Stimulated activated naive CD8-positive, alpha-beta T cell treated with anti-CD3 and anti-CD28 coated beads, Interleukin-15, amount 100 ng/mL, for 72 hours (primary cell): Measurements from ENCODE around the gene TRAPPC4.
"Not testable (repeated sequence)": the region's sequence is repeated elsewhere in the genome, so short reads cannot be mapped to it uniquely, and the experiment has no call there.

Experiments used
- ATAC-seq: fragments of 150-1000 bp; cut with Tn5 transposase; 2 replicates; pipeline ENCODE4 v1.10.0; 2021; ENCODE audit warnings: mild to moderate bottlenecking, moderate library complexity
- DNase-seq, 2 donors: peaks; one replicate each; pipeline ENCODE4 v3.0.0; 2021 to 2022
- H3K27ac Mint-ChIP-seq, 2 donors: one replicate each; pipeline ENCODE4 v1.8.0; 2022; ENCODE audit warnings: mild to moderate bottlenecking in 2 of 2, mixed read lengths in 2 of 2, moderate library complexity in 2 of 2
- H3K27me3 Mint-ChIP-seq: one replicate; pipeline ENCODE4 v1.8.0; 2022; ENCODE audit warnings: mixed read lengths
- H3K4me1 Mint-ChIP-seq: one replicate; pipeline ENCODE4 v1.8.0; 2022; ENCODE audit warnings: mild to moderate bottlenecking, mixed read lengths
- H3K4me3 Mint-ChIP-seq, 2 donors: one replicate each; pipeline ENCODE4 v1.8.0; 2022; ENCODE audit warnings: mild to moderate bottlenecking in 2 of 2, mixed read lengths in 2 of 2, moderate library complexity in 1 of 2
- H3K9me3 Mint-ChIP-seq, 2 donors: one replicate each; pipeline ENCODE4 v1.8.0; 2022; ENCODE audit warnings: mixed read lengths in 2 of 2

The TRAPPC4 gene

GRCh38 chr11:118998388-118998717 is 20.2 kb upstream of the TRAPPC4 start:
- peaks cover 48% of the 10 kb centered on the region for H3K4me1 Mint-ChIP-seq
- no peaks in the 10 kb centered on the region for H3K9me3 Mint-ChIP-seq
- H3K27ac Mint-ChIP-seq: peak overlapping the region; percentile 99 to 100
- H3K4me3 Mint-ChIP-seq: peak overlapping the region; percentile 99 to 100
- no peaks in the 10 kb centered on the region for H3K27me3 Mint-ChIP-seq
- ATAC-seq (no peak), DNase-seq (no peak)

DNA sequence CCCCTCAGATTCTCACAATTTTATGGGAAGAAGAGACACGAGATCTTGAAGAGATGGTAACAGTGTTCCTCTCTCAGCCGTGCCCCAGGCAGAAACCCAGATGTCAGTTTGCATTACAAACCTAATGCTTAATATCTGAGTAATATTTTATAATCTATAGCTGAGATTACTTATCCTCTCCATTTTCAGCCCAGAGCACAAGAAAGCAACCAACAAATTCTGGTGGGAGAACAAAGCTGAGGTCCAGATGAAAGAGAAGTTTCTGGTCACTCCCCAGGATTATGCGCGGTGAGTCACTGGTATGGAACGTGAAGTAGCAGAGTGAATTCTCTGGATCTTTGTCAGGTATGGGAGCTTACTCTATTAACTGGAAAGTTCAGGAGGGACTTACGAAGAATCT is 19.7 kb upstream of the TRAPPC4 start:
- peak overlapping the region; percentile 99 to 100 for H3K27ac Mint-ChIP-seq
- H3K9me3 Mint-ChIP-seq: no peaks in the 10 kb centered on the region
- peaks cover 48% of the 10 kb centered on the region for H3K4me1 Mint-ChIP-seq
- ATAC-seq (no peak), DNase-seq (no peak)
- peak overlapping the region; percentile 99 to 100 for H3K4me3 Mint-ChIP-seq
- no peaks in the 10 kb centered on the region for H3K27me3 Mint-ChIP-seq

DNA sequence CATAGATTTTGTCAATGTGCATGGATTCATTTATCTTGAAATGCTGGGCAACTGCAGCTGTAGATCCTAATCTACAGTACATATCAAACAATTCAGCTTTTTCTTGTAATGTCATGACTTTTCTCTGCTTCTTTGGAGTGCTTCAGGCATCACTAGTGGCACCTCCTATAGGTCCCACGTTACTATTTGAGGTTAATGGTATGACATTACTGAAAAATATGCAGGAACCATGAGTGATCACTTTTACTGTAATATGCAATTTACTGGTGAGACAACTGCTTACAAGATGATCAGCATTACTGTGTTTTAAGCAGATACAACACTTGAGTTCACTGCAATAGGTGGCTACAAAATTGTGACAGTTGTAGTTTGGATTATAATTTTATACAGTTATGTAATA is 17.7 kb upstream of the TRAPPC4 start:
- Mint-ChIP-seq H3K4me3 (no peak overlapping the region), H3K27ac (no peak overlapping the region), H3K4me1 (peaks cover 45% of the 10 kb centered on the region), H3K27me3 (no peaks in the 10 kb centered on the region), H3K9me3 (no peaks in the 10 kb centered on the region)
- ATAC-seq (no peak), DNase-seq (no peak)

DNA sequence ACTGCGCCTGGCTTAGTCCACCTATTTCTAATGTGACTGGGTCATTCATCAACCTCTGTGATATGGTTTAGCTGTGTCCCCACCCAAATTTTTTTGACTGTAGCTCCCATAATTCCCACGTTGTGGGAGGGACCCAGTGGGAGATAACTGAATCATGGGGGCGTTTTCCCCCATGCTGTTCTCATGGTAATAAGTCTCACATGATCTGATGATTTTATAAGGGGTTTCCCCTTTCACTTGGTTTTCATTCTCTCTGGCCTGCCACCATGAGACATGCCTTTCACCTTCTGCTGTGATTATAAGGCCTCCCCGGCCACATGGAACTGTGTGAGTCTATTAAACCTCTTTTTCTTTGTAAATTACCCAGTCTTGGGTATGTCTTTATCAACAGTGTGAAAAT is 11.9 kb upstream of the TRAPPC4 start:
- H3K27ac Mint-ChIP-seq: peak overlapping the region in 1 of 2 donors; percentile 76
- no peak for ATAC-seq
- H3K9me3 Mint-ChIP-seq: no peaks in the 10 kb centered on the region
- H3K4me3 Mint-ChIP-seq: no peak overlapping the region
- H3K27me3 Mint-ChIP-seq: no peaks in the 10 kb centered on the region
- peaks cover 6% of the 10 kb centered on the region for H3K4me1 Mint-ChIP-seq
- DNase-seq: no peak

DNA sequence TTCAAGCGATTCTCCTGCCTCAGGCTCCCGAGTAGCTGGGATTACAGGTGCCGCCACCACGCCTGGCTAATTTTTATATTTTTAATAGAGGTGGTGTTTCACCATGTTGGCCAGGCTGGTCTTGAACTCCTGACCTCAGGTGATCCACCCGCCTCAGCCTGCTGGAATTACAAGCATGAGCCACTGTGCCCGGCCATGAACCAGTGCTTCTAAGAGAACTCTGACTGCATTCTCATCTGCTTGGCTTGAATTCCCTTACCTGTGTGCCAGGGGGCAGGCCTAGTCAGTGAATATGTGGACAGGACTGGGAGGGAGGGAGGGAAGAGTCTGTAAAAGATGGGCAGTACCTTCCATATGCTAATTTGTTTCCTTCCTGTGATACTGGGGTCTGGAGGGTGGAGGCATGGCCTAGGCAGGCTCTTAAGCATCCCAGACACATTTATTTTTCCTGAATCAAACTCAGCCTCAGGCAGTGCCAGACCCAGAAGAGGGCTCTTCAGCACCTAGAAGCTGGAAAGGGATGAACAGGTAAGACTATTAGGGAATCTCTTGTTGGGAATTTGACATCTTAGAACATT is 7.0 kb upstream of the TRAPPC4 start:
- H3K9me3 Mint-ChIP-seq: no peaks in the 10 kb centered on the region
- peak overlapping the region in 1 of 2 donors; percentile 2 for H3K27ac Mint-ChIP-seq
- H3K4me1 Mint-ChIP-seq: peaks cover 31% of the 10 kb centered on the region
- ATAC-seq (peak; percentile 11), DNase-seq (no peak)
- no peak overlapping the region for H3K4me3 Mint-ChIP-seq
- no peaks in the 10 kb centered on the region for H3K27me3 Mint-ChIP-seq

GRCh38 chr11:119012629-119013170 is 5.9 kb upstream of the TRAPPC4 start:
- DNase-seq: no peak

GRCh38 chr11:119014209-119014924 is 4.2 kb upstream of the TRAPPC4 start:
- DNase-seq: no peak
- H3K9me3 Mint-ChIP-seq: no peaks in the 10 kb centered on the region
- H3K27me3 Mint-ChIP-seq: no peaks in the 10 kb centered on the region
- no peak overlapping the region for H3K4me3 Mint-ChIP-seq
- H3K27ac Mint-ChIP-seq: peak overlapping the region in 1 of 2 donors; percentile 38
- ATAC-seq: no peak
- H3K4me1 Mint-ChIP-seq: peaks cover 30% of the 10 kb centered on the region

More at GRCh38 chr11:119012629-119013170, 5.9 kb upstream of the TRAPPC4 start:
- Mint-ChIP-seq H3K27ac (peak overlapping the region; percentile 9 to 36), H3K4me1 (peaks cover 30% of the 10 kb centered on the region), H3K9me3 (no peaks in the 10 kb centered on the region), H3K27me3 (no peaks in the 10 kb centered on the region), H3K4me3 (no peak overlapping the region)
- no peak for ATAC-seq

DNA sequence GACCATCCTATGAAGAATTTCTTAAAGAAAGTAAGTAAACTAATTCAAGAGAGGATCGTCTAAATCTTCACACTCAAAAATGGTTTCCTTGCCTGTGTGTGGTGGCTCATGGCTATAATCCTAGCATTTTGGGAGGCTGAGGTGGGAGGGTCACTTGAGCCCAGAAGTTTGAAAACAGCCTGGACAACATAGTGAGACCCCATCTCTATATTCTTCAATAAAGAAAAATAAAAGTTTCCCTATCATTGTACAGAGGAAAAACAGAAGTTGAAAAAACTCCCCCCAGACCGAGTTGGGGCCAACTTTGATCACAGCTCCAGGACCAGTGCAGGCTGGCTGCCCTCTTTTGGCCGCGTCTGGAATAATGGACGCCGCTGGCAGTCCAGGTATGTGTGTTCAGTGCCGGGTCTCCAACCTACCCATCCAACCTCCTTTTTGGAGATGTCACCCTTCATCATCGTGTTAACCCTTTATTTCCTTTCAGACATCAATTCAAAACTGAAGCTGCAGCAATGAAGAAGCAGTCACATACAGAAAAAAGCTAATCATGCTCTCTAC is 3.4 kb upstream of the TRAPPC4 start:
- peak overlapping the region; percentile 95 to 99 for H3K4me3 Mint-ChIP-seq
- H3K9me3 Mint-ChIP-seq: no peaks in the 10 kb centered on the region
- H3K4me1 Mint-ChIP-seq: peaks cover 35% of the 10 kb centered on the region
- no peaks in the 10 kb centered on the region for H3K27me3 Mint-ChIP-seq
- peak overlapping the region in 1 of 2 donors; percentile 81 for H3K27ac Mint-ChIP-seq
- no peak for ATAC-seq
- DNase-seq: no peak

GRCh38 chr11:119016216-119017009 is 2.2 kb upstream of the TRAPPC4 start:
- peaks cover 44% of the 10 kb centered on the region for H3K4me1 Mint-ChIP-seq
- H3K9me3 Mint-ChIP-seq: no peaks in the 10 kb centered on the region
- H3K27me3 Mint-ChIP-seq: no peaks in the 10 kb centered on the region
- peak overlapping the region; percentile 95 to 99 for H3K4me3 Mint-ChIP-seq
- peak overlapping the region in 1 of 2 donors; percentile 99 for H3K27ac Mint-ChIP-seq
- ATAC-seq: no peak
- no peak for DNase-seq

- not testable (repeated sequence) for ATAC-seq, DNase-seq, H3K9me3 Mint-ChIP-seq, H3K27me3 Mint-ChIP-seq
- peaks cover 54% of the 10 kb centered on the region for H3K4me1 Mint-ChIP-seq
- H3K4me3 Mint-ChIP-seq: peak overlapping the region; percentile 95 to 99
- H3K27ac Mint-ChIP-seq: peak overlapping the region; percentile 99
These were observed 1.2 kb upstream of the TRAPPC4 start for GRCh38 chr11:119017377-119017776.

- DNase-seq: no peak
- peaks cover 67% of the 10 kb centered on the region for H3K4me1 Mint-ChIP-seq
- peak overlapping the region; percentile 86 to 99 for H3K27ac Mint-ChIP-seq
- H3K4me3 Mint-ChIP-seq: peak overlapping the region; percentile 95 to 99
- H3K27me3 Mint-ChIP-seq: no peaks in the 10 kb centered on the region
- no peaks in the 10 kb centered on the region for H3K9me3 Mint-ChIP-seq
- ATAC-seq: no peak
These were observed 1.4 kb downstream of the TRAPPC4 start for GRCh38 chr11:119019996-119020395.

- Mint-ChIP-seq H3K27me3 (no peaks in the 10 kb centered on the region), H3K9me3 (no peaks in the 10 kb centered on the region), H3K27ac (no peak overlapping the region), H3K4me3 (peak overlapping the region in 1 of 2 donors; percentile 35), H3K4me1 (peaks cover 67% of the 10 kb centered on the region)
- ATAC-seq (no peak), DNase-seq (no peak)
These were observed 3.1 kb downstream of the TRAPPC4 start for GRCh38 chr11:119021631-119022030.

DNA sequence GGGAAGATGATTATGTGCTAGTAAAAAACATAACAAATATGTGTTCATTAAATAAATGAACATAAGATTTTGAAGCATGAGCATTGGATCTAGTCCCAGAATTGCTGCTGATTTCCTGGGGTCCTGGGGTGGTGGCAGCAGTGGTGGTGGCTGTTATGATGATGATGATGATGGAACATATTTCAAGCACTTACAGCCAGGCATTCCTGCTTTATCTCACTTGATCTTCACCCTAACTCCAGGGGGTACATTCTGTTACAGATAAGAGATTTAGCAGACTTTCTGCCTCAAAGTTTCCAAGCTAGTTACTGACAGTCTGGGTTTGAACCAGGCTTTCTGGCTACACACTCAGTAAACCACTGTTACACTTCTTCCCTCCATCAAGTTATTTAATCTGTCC is 5.2 kb downstream of the TRAPPC4 start:
- no peaks in the 10 kb centered on the region for H3K27me3 Mint-ChIP-seq
- no peaks in the 10 kb centered on the region for H3K9me3 Mint-ChIP-seq
- H3K27ac Mint-ChIP-seq: peak overlapping the region in 1 of 2 donors; percentile 74
- H3K4me3 Mint-ChIP-seq: no peak overlapping the region
- ATAC-seq (no peak), DNase-seq (no peak)
- peaks cover 85% of the 10 kb centered on the region for H3K4me1 Mint-ChIP-seq

DNA sequence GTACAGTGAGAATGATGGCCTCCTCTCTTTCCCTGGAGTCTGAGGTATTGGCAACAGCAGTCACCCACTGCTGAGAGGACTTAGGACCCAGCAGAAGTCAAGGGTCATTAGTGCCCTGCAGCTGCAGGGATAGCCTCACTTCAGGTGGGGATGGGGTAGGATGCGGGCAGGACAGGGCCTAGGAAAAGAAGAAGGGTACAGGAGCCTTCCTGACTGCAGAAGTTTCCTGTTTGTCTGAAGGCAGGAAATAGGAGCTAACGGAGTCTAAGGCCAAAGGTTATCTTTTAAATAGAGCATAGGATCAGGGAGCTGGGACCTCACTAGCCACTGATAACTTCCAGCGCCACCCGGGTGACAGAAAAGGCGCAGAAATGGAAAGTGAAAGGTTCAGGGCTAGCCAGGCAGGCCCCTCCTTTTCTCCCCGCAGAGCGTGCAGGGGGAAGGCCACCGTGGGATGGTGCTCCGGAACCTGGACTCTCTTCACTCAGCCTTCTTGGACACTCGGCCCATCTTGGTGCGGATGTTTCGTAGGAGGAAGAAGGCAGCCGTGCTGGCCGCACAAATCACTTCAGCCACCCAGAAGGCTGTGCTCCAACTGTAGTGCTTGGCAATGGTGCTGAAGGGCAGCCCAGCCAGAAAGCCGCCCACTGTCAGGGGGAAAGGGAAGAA is 6.0 kb downstream of the TRAPPC4 start:
- no peaks in the 10 kb centered on the region for H3K9me3 Mint-ChIP-seq

GRCh38 chr11:119025099-119025473 is 6.5 kb downstream of the TRAPPC4 start:
- Mint-ChIP-seq H3K9me3 (no peaks in the 10 kb centered on the region), H3K4me3 (no peak overlapping the region), H3K27ac (peak overlapping the region in 1 of 2 donors; percentile 72), H3K27me3 (no peaks in the 10 kb centered on the region), H3K4me1 (peaks cover 94% of the 10 kb centered on the region)
- ATAC-seq: no peak
- DNase-seq: no peak

More for the DNA sequence above, 6.0 kb downstream of the TRAPPC4 start:
- DNase-seq (no peak), ATAC-seq (no peak)
- Mint-ChIP-seq H3K4me1 (peaks cover 93% of the 10 kb centered on the region), H3K4me3 (peak overlapping the region in 1 of 2 donors; percentile 16), H3K27me3 (no peaks in the 10 kb centered on the region), H3K27ac (peak overlapping the region in 1 of 2 donors; percentile 56)
